Vagina (tissue), 2 donors: Measurements from ENCODE around the gene TFAP2D. TPM values are rescaled to one million over a fixed set of nuclear protein-coding genes. Genes with fewer than 3 reads are reported as not detected.

Experiments used
- DNase-seq, 2 donors: peaks; one replicate each; pipeline ENCODE4 v3.0.0-alpha.2; 2017; ENCODE audit errors: extremely low spot score in 2 of 2
- H3K27ac ChIP-seq: fragments of 200-600 bp; sonication (generic); one replicate; pipeline ENCODE4 v1.5.1; 2019
- H3K27me3 ChIP-seq: fragments of 200-600 bp; sonication (generic); one replicate; pipeline ENCODE4 v1.5.1; 2019
- H3K36me3 ChIP-seq, 2 donors: fragments of 200-600 bp; sonication (generic); one replicate each; pipeline ENCODE4 v1.5.1; 2017 to 2019
- H3K4me1 ChIP-seq: fragments of 200-600 bp; sonication (generic); one replicate; pipeline ENCODE4 v1.5.1; 2019
- H3K4me3 ChIP-seq, 2 donors: fragments of 200-600 bp; sonication (generic); 1 replicate in 1 of 2; 2 replicates in 1 of 2; pipeline ENCODE4 v1.5.1; 2016 to 2019
- H3K9me3 ChIP-seq: fragments of 200-600 bp; sonication (generic); one replicate; pipeline ENCODE4 v1.5.1; 2019
- CTCF ChIP-seq, 3 experiments: fragments of 450-650 bp in 2 of 3; fragments of 200-600 bp in 1 of 3; sonication (generic) in 1 of 3; IDR thresholded peaks; one replicate each; pipeline ENCODE4 v1.5.1; 2017 to 2019; ENCODE audit warnings: antibody characterized with exemption in 3 of 3, mild to moderate bottlenecking in 2 of 3, moderate library complexity in 2 of 3
- POLR2A ChIP-seq, 2 donors: fragments of 450-650 bp; IDR thresholded peaks; one replicate each; pipeline ENCODE4 v1.6.1; 2017; ENCODE audit warnings: antibody characterized with exemption in 2 of 2, mild to moderate bottlenecking in 2 of 2, moderate library complexity in 2 of 2
- POLR2AphosphoS5 ChIP-seq, 2 donors: sonication (generic); formaldehyde crosslinking; IDR thresholded peaks; one replicate each; pipeline ENCODE4 v1.9.0; 2017; ENCODE audit warnings: antibody characterized with exemption in 2 of 2, mild to moderate bottlenecking in 2 of 2, low read depth in 1 of 2; ENCODE audit not compliant: insufficient read depth in 1 of 2
- intact Hi-C: fragments of 100-400 bp; cut with DNase I; formaldehyde crosslinking; loops from one replicate; pipeline ENCODE4 v1.15.1; 2023
- total RNA-seq: library from RNA; depleted of rRNA; stranded (reverse); fragments of >200 nt; gene quantifications from one replicate; pipeline ENCODE4 v1.2.3, GENCODE V29; 2016

Gene TFAP2D
- total RNA-seq, 1 donor from 2014 or later, result not detected

GRCh38 chr6:50707191-50707590 is 6.1 kb upstream of the TFAP2D start:
- TF ChIP-seq POLR2A (IDR thresholded peaks at IDR 0.05) (no peak), POLR2AphosphoS5 (IDR thresholded peaks at IDR 0.05; ENCODE audit: insufficient read depth in 1 of 2, low read depth in 1 of 2) (no peak), CTCF (IDR thresholded peaks at IDR 0.05) (no peak)
- Histone ChIP-seq H3K9me3 (no peaks in the 10 kb centered on the region), H3K4me3 (no peak overlapping the region), H3K36me3 (no peaks in the 10 kb centered on the region), H3K27ac (no peak overlapping the region), H3K4me1 (peaks cover 6% of the 10 kb centered on the region), H3K27me3 (no peaks in the 10 kb centered on the region)
- DNase-seq, result no peak
- intact Hi-C loops, result no loop called here

- Histone ChIP-seq H3K27me3 (no peaks in the 10 kb centered on the region), H3K4me1 (peaks cover 6% of the 10 kb centered on the region), H3K36me3 (no peaks in the 10 kb centered on the region), H3K9me3 (no peaks in the 10 kb centered on the region), H3K4me3 (no peak overlapping the region), H3K27ac (no peak overlapping the region)
- intact Hi-C loops, result no loop called here
- no peak for TF ChIP-seq POLR2A (IDR thresholded peaks at IDR 0.05)
- no peak for TF ChIP-seq CTCF (IDR thresholded peaks at IDR 0.05)
- TF ChIP-seq POLR2AphosphoS5 (IDR thresholded peaks at IDR 0.05; ENCODE audit: insufficient read depth in 1 of 2, low read depth in 1 of 2), result no peak
- no peak for DNase-seq
Measured at GRCh38 chr6:50707652-50708300, 5.5 kb upstream of the TFAP2D start.

- no peaks in the 10 kb centered on the region for H3K9me3 ChIP-seq
- H3K27ac ChIP-seq, result no peak overlapping the region
- H3K4me3 ChIP-seq, result no peak overlapping the region
- H3K27me3 ChIP-seq, result no peaks in the 10 kb centered on the region
- H3K4me1 ChIP-seq, result peaks cover 6% of the 10 kb centered on the region
- no peak for TF ChIP-seq POLR2A (IDR thresholded peaks at IDR 0.05)
- TF ChIP-seq CTCF (IDR thresholded peaks at IDR 0.05), result no peak
- no peak for TF ChIP-seq POLR2AphosphoS5 (IDR thresholded peaks at IDR 0.05; ENCODE audit: insufficient read depth in 1 of 2, low read depth in 1 of 2)
- H3K36me3 ChIP-seq, result no peaks in the 10 kb centered on the region
- intact Hi-C loops, result no loop called here
- no peak for DNase-seq
Measured at GRCh38 chr6:50708664-50709365, 4.5 kb upstream of the TFAP2D start.

GRCh38 chr6:50709366-50709734 is 4.0 kb upstream of the TFAP2D start:
- TF ChIP-seq POLR2A (IDR thresholded peaks at IDR 0.05) (no peak), CTCF (IDR thresholded peaks at IDR 0.05) (no peak), POLR2AphosphoS5 (IDR thresholded peaks at IDR 0.05; ENCODE audit: insufficient read depth in 1 of 2, low read depth in 1 of 2) (no peak)
- Histone ChIP-seq H3K27me3 (no peaks in the 10 kb centered on the region), H3K9me3 (no peaks in the 10 kb centered on the region), H3K4me1 (peaks cover 6% of the 10 kb centered on the region), H3K4me3 (no peak overlapping the region), H3K36me3 (no peaks in the 10 kb centered on the region), H3K27ac (no peak overlapping the region)
- intact Hi-C loops, result no loop called here
- no peak for DNase-seq

GRCh38 chr6:50711686-50712085 is 1.6 kb upstream of the TFAP2D start:
- peaks cover 6% of the 10 kb centered on the region for H3K4me1 ChIP-seq
- no peaks in the 10 kb centered on the region for H3K9me3 ChIP-seq
- H3K27ac ChIP-seq, result no peak overlapping the region
- no peaks in the 10 kb centered on the region for H3K36me3 ChIP-seq
- TF ChIP-seq CTCF (IDR thresholded peaks at IDR 0.05) (no peak), POLR2AphosphoS5 (IDR thresholded peaks at IDR 0.05; ENCODE audit: insufficient read depth in 1 of 2, low read depth in 1 of 2) (no peak), POLR2A (IDR thresholded peaks at IDR 0.05) (no peak)
- no peak for DNase-seq
- no peak overlapping the region for H3K4me3 ChIP-seq
- intact Hi-C loops, result no loop called here
- H3K27me3 ChIP-seq, result no peaks in the 10 kb centered on the region
